Measurements from ENCODE around the gene C8B.

C8B gene

DNA sequence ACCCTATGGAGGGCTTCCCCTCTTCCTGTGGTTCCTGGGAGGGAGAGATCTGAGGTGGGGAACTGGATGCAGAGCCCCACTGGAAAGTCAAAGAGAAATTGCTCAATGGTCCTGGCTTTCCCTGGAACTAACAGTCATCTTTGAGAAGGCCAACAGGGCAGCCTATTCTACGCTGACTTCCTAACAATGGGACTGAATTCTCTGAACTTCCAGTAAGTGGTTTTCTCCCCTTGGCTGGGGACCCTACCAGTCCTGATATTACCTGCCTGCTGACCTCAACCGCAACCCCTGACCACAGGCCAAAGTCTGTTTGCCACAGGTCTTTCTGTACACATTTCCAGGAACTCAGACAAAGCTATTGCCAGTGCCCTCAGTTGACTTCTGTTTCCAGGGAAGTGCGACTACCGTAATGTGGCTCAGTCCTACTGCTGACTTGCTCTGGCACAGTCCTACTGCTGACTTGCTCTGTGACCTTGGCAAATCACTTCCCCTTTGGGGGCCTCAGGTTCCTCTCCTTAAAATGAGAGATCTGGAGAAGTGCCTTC lies 55.3 kb downstream of the C8B start:
- POLR2A ChIA-PET, result no interaction called here
- no peak overlapping the region for H3K4me3 ChIP-seq (ENCODE audit: low read depth, low read length)
- TF ChIP-seq, protein P1, sequence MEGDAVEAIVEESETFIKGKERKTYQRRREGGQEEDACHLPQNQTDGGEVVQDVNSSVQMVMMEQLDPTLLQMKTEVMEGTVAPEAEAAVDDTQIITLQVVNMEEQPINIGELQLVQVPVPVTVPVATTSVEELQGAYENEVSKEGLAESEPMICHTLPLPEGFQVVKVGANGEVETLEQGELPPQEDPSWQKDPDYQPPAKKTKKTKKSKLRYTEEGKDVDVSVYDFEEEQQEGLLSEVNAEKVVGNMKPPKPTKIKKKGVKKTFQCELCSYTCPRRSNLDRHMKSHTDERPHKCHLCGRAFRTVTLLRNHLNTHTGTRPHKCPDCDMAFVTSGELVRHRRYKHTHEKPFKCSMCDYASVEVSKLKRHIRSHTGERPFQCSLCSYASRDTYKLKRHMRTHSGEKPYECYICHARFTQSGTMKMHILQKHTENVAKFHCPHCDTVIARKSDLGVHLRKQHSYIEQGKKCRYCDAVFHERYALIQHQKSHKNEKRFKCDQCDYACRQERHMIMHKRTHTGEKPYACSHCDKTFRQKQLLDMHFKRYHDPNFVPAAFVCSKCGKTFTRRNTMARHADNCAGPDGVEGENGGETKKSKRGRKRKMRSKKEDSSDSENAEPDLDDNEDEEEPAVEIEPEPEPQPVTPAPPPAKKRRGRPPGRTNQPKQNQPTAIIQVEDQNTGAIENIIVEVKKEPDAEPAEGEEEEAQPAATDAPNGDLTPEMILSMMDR (IDR thresholded peaks at IDR 0.05; ENCODE audit: insufficient read depth, low read length, missing control alignments), result no peak
- DNase-seq (ENCODE audit: low read depth, low spot score), result no peak
- CTCF ChIA-PET, result no interaction called here

DNA sequence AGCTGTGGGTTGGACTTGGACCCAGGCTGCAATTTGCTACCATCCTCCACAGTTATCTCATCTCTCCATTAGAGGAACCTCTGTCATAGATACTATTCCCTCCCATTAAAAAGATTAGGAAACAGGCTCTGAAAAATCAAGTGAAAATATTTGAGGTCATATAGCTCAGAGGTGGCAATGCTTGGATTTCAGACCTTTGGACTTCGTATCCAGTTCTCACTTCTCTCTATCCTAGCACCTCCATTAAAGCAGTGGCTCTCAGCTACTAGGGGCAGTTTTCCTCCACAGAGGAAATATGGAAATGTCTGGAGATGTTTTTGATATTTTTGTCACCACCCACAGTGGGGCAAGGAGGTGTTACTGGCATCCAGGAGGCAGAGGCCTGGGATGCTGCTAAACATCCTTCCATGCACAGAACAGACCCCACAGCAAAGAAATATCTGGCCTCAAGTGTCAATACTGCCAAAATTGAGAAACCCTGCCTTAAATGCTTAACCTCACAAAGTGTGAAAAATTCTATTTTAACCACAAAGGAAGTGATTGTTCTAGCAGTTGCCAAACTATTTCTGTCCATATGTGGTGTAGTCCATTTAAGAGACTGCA lies 57.1 kb downstream of the C8B start:
- TF ChIP-seq, protein P1 (IDR thresholded peaks at IDR 0.05; ENCODE audit: insufficient read depth, low read length, missing control alignments), result no peak
- ChIA-PET POLR2A (no interaction called here), CTCF (interaction anchor here (2.0 kb wide), 1 partner anchor 9 kb away, joined by 5 read pairs; no protein-coding TSS in a partner anchor)
- no peak for DNase-seq (ENCODE audit: low read depth, low spot score)
- H3K4me3 ChIP-seq (ENCODE audit: low read depth, low read length), result no peak overlapping the region

DNA sequence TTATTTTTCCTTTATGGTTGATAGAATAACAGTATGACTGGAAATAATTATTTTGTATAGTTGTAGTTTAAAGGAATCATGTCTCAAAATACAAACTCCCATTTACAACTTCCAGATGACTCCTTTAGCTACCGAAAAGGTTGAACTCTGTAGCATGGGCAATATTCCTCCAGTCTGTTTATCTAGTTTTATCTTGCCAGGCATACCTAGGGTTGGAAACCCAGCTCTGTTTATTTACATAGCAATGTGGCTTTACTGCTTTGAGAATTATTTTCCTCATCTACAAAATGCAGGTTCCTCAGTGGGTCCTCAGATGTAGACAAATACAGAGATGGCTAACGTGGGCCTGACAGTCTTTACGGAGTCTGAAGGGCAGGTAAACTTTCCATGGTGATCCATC lies 60.1 kb downstream of the C8B start:
- ChIA-PET POLR2A (no interaction called here), CTCF (no interaction called here)
- no peak overlapping the region for H3K4me3 ChIP-seq (ENCODE audit: low read depth, low read length)
- DNase-seq (ENCODE audit: low read depth, low spot score), result no peak
- TF ChIP-seq, protein P1 (IDR thresholded peaks at IDR 0.05; ENCODE audit: insufficient read depth, low read length, missing control alignments), result no peak

DNA sequence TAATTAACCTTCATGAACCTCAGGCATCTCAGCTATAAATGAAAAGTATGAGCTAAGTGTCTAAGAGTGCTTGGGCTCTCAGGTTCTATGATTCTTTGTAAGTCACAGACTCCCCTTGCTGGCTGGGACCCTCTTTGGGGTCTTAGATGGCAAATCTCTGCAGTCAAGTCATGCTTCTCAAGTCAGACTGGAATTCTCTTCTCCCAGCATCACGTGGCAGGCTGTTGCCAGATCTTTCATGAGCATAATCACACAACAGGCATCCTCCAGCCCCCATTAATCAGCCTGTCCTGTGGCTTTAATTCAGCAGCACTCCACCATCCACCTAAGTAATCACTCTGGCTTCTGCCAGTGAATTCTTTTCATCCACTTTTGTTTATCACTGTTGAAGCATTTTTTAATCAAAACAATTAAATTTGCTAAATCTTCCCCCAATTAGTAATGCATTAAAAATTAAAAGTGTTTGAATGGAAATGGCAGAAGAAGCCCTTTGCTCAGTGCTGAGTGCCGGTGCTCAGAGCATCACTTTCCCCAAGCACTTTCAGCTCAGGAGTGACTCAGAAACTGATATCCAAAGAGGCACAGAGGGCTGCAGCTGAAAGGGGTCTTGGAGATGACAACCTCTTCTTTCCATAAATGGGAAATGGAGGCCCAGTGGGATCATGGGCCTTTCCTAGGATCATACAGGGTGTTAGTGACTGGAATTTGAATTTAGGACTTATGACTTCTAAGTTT lies 61.0 kb downstream of the C8B start:
- no peak for DNase-seq (ENCODE audit: low read depth, low spot score)
- TF ChIP-seq, protein P1 (IDR thresholded peaks at IDR 0.05; ENCODE audit: insufficient read depth, low read length, missing control alignments), result no peak
- no peak overlapping the region for H3K4me3 ChIP-seq (ENCODE audit: low read depth, low read length)
- ChIA-PET CTCF (no interaction called here), POLR2A (no interaction called here)

DNA sequence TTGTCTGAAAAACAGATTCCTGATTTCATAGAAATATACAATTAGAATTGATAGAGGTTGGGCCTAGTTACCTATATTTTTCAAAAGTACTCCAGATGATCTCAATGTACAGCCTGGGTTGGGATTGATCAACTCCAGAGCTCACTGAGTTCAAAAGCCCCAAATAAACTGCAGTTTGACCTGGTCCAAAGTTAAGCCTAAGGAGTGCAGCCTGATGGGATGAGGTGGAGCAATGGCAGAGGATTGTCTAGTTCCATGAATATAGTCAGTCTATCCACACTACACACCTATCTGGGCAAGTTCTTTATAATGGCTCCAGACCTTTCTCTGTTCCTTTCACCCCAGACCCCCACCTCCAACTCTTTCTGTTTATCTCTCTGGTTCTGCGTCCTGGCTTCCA lies 62.0 kb downstream of the C8B start:
- ChIA-PET CTCF (no interaction called here), POLR2A (no interaction called here)
- H3K4me3 ChIP-seq (ENCODE audit: low read depth, low read length), result no peak overlapping the region
- TF ChIP-seq, protein P1 (IDR thresholded peaks at IDR 0.05; ENCODE audit: insufficient read depth, low read length, missing control alignments), result no peak
- no peak for DNase-seq (ENCODE audit: low read depth, low spot score)

DNA sequence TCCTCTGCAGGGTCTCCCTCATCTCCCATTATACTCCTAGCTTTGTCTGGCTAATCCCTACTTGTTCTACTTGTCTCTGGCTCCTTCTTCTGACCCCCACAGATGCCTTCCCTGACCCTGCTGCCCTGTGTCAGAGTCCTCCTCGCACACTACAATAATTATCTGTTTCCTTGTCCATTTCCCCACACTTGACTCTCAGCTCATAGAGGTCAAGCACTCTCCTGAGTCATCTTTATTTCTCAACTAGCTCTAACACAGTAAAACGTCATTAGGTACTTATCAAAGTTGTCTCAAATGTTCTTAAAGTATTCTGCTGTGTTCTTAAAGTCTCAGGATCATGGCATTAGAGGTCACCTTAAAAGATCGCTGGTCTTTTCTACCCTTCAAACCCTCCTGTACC lies 64.1 kb downstream of the C8B start:
- POLR2A ChIA-PET, result no interaction called here
- no peak for DNase-seq (ENCODE audit: low read depth, low spot score)

More for the DNA sequence above, 64.1 kb downstream of the C8B start:
- TF ChIP-seq, protein P1 (IDR thresholded peaks at IDR 0.05; ENCODE audit: insufficient read depth, low read length, missing control alignments), result no peak
- no peak overlapping the region for H3K4me3 ChIP-seq (ENCODE audit: low read depth, low read length)
- CTCF ChIA-PET, result no interaction called here

All from AG04449 (cell line).